Gastroesophageal sphincter (tissue), 4 donors: ENCODE data around the gene BST1. TPM values are rescaled to one million over a fixed set of nuclear protein-coding genes. Genes with fewer than 3 reads are reported as not detected.

Experiments used
- ATAC-seq: fragments of 150-250 bp; one replicate; pipeline ENCODE4 v1.9.1; 2016; ENCODE audit warnings: mild to moderate bottlenecking, moderate library complexity
- H3K27ac ChIP-seq, 4 donors: fragments of 200-600 bp; sonication (generic) in 3 of 4; 1 replicate in 3 of 4; 2 replicates in 1 of 4; pipeline ENCODE4 v1.5.1; 2016 to 2019
- H3K27me3 ChIP-seq: fragments of 200-600 bp; sonication (generic); one replicate; pipeline ENCODE4 v1.5.1; 2019
- H3K36me3 ChIP-seq, 2 donors: fragments of 200-600 bp; sonication (generic); one replicate each; pipeline ENCODE4 v1.5.1; 2019; ENCODE audit warnings: control low read depth in 1 of 2
- H3K4me1 ChIP-seq, 3 donors: fragments of 200-600 bp; sonication (generic); 1 replicate in 2 of 3; 2 replicates in 1 of 3; pipeline ENCODE4 v1.5.1; 2016 to 2019; ENCODE audit warnings: control low read depth in 2 of 3
- H3K4me3 ChIP-seq, 2 donors: fragments of 200-600 bp; sonication (generic); one replicate each; pipeline ENCODE4 v1.5.1; 2019; ENCODE audit warnings: mild to moderate bottlenecking in 1 of 2, moderate library complexity in 1 of 2
- H3K9me3 ChIP-seq, 3 donors: fragments of 200-600 bp; sonication (generic); one replicate each; pipeline ENCODE4 v1.5.1; 2017 to 2019; ENCODE audit warnings: control low read depth in 2 of 3
- CTCF ChIP-seq, 4 experiments: fragments of 200-600 bp in 2 of 4; fragments of 450-650 bp in 2 of 4; sonication (generic) in 1 of 4; IDR thresholded peaks; one replicate each; pipeline ENCODE4 v1.5.1; 2017 to 2019; ENCODE audit warnings: antibody characterized with exemption in 4 of 4, mild to moderate bottlenecking in 2 of 4, moderate library complexity in 2 of 4
- EP300 ChIP-seq: sonication (generic); formaldehyde crosslinking; IDR thresholded peaks from one replicate; pipeline ENCODE4 v1.6.1; 2017; ENCODE audit warnings: antibody characterized with exemption, mild to moderate bottlenecking
- POLR2A ChIP-seq, 2 donors: fragments of 450-650 bp; IDR thresholded peaks; one replicate each; pipeline ENCODE4 v1.6.1; 2017; ENCODE audit warnings: antibody characterized with exemption in 2 of 2, mild to moderate bottlenecking in 2 of 2, moderate library complexity in 1 of 2
- POLR2AphosphoS5 ChIP-seq: sonication (generic); formaldehyde crosslinking; IDR thresholded peaks from one replicate; pipeline ENCODE4 v1.6.1; 2017; ENCODE audit warnings: antibody characterized with exemption
- WGBS, 2 donors: methylation state at CpG; one replicate each; pipeline ENCODE4 v1.1.5; 2018; ENCODE audit warnings: low coverage in 1 of 2; 5-methylcytosine and 5-hydroxymethylcytosine counted together
- total RNA-seq, 4 donors: library from RNA; depleted of rRNA; stranded (reverse); fragments of >200 nt; gene quantifications; one replicate each; pipeline ENCODE4 v1.1.0, GENCODE V29; 2016

Gene BST1
- total RNA-seq = 1 to 10 TPM in 3 of 4 donors, under 1 TPM in 1; 0.62 to 9.3 (median 3.3) TPM

DNA sequence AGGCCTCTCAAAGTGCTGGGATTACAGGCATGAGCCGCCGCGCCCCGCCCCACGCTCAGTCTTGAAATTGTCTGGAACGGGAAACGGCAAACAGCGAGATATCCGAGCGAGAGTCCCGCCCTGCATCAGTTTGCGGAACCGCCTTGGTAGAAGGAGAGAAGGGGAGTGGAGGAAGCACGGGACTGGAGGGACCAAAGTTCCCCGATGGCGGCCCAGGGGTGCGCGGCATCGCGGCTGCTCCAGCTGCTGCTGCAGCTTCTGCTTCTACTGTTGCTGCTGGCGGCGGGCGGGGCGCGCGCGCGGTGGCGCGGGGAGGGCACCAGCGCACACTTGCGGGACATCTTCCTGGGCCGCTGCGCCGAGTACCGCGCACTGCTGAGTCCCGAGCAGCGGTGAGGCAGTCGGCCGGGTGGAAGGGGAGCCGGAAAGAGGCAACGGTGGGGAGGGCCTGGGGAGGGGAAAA is at the start of gene BST1:
Gene BST1, plus strand, starts transcription at position 125 of the 463 bp plus-strand sequence. Its CDS starts 80 bp downstream, at position 205.
- H3K36me3 ChIP-seq = no peaks in the 10 kb centered on the region
- H3K4me1 ChIP-seq = peaks cover 0 to 13% (median 0%) of the 10 kb centered on the region in 3 donors
- peak within 1 kb of the TSS in 3 of 4 donors; percentile 34 to 67 (median 41) for H3K27ac ChIP-seq
- ATAC-seq = peak; percentile 82
- H3K9me3 ChIP-seq = no peaks in the 10 kb centered on the region
- H3K27me3 ChIP-seq = no peaks in the 10 kb centered on the region
- WGBS, 2 donors = 0 to 2% methylated on average over 1 to 19 of the region's 43 CpGs
- H3K4me3 ChIP-seq = peak within 1 kb of the TSS; percentile 27 to 56
- TF ChIP-seq CTCF (IDR thresholded peaks at IDR 0.05) (no peak), POLR2AphosphoS5 (peak; percentile 32)

GRCh38 chr4:15653420-15653819 is 49.4 kb upstream of the BST1 start:
- TF ChIP-seq POLR2A (IDR thresholded peaks at IDR 0.05) = no peak
- TF ChIP-seq POLR2AphosphoS5 = no peak
- TF ChIP-seq CTCF (IDR thresholded peaks at IDR 0.05) = no peak
- TF ChIP-seq EP300 = no peak
- ATAC-seq = no peak
- H3K9me3 ChIP-seq = no peaks in the 10 kb centered on the region
- no peaks in the 10 kb centered on the region for H3K27me3 ChIP-seq
- WGBS, 2 donors = 10% methylated on average over 4 of the region's 4 CpGs
- peaks cover 12 to 83% (median 16%) of the 10 kb centered on the region in 3 donors for H3K4me1 ChIP-seq
- H3K36me3 ChIP-seq = no peaks in the 10 kb centered on the region
- H3K4me3 ChIP-seq = peak overlapping the region; percentile 80 to 99
- H3K27ac ChIP-seq = peak overlapping the region; percentile 92 to 99 (median 98)

- 0% methylated on average over 7 of the region's 7 CpGs for WGBS, 2 donors
- Histone ChIP-seq H3K9me3 (no peaks in the 10 kb centered on the region), H3K27me3 (no peaks in the 10 kb centered on the region), H3K36me3 (no peaks in the 10 kb centered on the region), H3K27ac (peak overlapping the region; percentile 92 to 99 (median 98)), H3K4me3 (peak overlapping the region; percentile 80 to 99), H3K4me1 (peaks cover 12 to 77% (median 14%) of the 10 kb centered on the region in 3 donors)
- TF ChIP-seq EP300 (no peak), POLR2AphosphoS5 (no peak)
- ATAC-seq = no peak
These were observed 48.8 kb upstream of the BST1 start for GRCh38 chr4:15653864-15654592.

DNA sequence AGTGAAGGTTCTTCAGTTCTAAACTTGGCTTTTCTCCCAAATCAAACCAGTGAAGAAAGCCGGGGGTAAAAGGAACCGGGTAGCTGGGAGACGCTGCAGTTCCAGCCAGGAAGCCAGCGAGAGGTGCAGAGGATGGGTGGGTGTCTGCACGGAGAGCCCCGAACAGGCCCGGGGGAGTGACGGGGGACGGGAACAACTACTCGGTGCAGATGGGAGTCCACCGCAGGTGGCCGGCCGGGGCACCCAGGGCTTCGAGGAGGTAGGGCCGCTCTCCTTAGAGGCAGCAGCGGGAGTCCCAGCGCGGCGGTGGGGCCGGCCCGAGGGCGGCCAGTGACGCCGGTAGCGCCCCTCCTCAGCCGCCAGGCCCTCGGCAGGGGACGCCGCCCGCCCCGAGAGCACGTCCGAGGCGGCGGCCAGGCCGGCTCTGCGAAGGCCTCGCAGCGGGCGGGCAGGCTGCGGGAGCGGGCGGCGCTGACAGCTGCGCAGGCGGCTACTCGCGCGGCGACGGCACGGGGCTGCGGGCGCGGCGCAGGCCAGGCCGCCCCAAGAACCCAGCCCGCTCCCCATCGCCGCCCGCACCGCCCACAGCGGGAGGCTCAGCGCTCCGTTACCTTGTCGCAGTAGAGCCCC is 48.2 kb upstream of the BST1 start:
- H3K4me1 ChIP-seq = peaks cover 12 to 70% (median 14%) of the 10 kb centered on the region in 3 donors
- H3K9me3 ChIP-seq = no peaks in the 10 kb centered on the region
- ATAC-seq = peak; percentile 77

More for the DNA sequence above, 48.2 kb upstream of the BST1 start:
- H3K36me3 ChIP-seq = no peaks in the 10 kb centered on the region
- H3K27ac ChIP-seq = peak overlapping the region; percentile 92 to 99 (median 98)
- H3K27me3 ChIP-seq = no peaks in the 10 kb centered on the region
- whole genome bisulfite sequencing, 2 donors = 0% methylated on average over 4 to 10 of the region's 66 CpGs
- H3K4me3 ChIP-seq = peak overlapping the region; percentile 80 to 99
- no peak for TF ChIP-seq CTCF (IDR thresholded peaks at IDR 0.05)
- TF ChIP-seq POLR2AphosphoS5 = no peak
- TF ChIP-seq EP300 = no peak
- no peak for TF ChIP-seq POLR2A (IDR thresholded peaks at IDR 0.05)
